HL-60 (cell line): ENCODE results near the gene ADAMTS17.

Experiments
- CTCF ChIP-seq: IDR thresholded peaks from one replicate; pipeline ENCODE4 v1.5.1; 2011; ENCODE audit warnings: low read length, control low read depth, inconsistent platforms; ENCODE audit not compliant: insufficient read depth
- POLR2AphosphoS5 ChIP-seq: IDR thresholded peaks from 2 replicates; pipeline ENCODE4 v1.6.1; 2012; ENCODE audit warnings: low read depth
- REST ChIP-seq: IDR thresholded peaks from 2 replicates; pipeline ENCODE4 v1.6.1; 2012; ENCODE audit warnings: low read depth; ENCODE audit not compliant: insufficient replicate concordance
- SPI1 ChIP-seq: IDR thresholded peaks from 2 replicates; pipeline ENCODE4 v1.6.1; 2012; ENCODE audit warnings: low read depth, mild to moderate bottlenecking, borderline replicate concordance

- no peak for TF ChIP-seq CTCF
- TF ChIP-seq POLR2AphosphoS5, result peak; percentile 81
- no peak for TF ChIP-seq SPI1
- TF ChIP-seq REST, result no peak
Measured at GRCh38 chr15:100201376-100202280, 140.1 kb downstream of the ADAMTS17 start.
